Inflammatory macrophage treated with lipopolysaccharide for 4 hours (primary cell): ENCODE measurements around the gene PCDH19.
A peak's percentile ranks its signal among the peaks of the same experiment; 100 is the strongest.
"Not testable (repeated sequence)": the region's sequence is repeated elsewhere in the genome, so short reads cannot be mapped to it uniquely, and the experiment has no call there.

Source experiments
- DNase-seq: peaks from one replicate; pipeline ENCODE4 v3.0.0-alpha.2; 2020

Gene PCDH19, protein sequence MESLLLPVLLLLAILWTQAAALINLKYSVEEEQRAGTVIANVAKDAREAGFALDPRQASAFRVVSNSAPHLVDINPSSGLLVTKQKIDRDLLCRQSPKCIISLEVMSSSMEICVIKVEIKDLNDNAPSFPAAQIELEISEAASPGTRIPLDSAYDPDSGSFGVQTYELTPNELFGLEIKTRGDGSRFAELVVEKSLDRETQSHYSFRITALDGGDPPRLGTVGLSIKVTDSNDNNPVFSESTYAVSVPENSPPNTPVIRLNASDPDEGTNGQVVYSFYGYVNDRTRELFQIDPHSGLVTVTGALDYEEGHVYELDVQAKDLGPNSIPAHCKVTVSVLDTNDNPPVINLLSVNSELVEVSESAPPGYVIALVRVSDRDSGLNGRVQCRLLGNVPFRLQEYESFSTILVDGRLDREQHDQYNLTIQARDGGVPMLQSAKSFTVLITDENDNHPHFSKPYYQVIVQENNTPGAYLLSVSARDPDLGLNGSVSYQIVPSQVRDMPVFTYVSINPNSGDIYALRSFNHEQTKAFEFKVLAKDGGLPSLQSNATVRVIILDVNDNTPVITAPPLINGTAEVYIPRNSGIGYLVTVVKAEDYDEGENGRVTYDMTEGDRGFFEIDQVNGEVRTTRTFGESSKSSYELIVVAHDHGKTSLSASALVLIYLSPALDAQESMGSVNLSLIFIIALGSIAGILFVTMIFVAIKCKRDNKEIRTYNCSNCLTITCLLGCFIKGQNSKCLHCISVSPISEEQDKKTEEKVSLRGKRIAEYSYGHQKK (N-terminal part only)

GRCh38 chrX:100409610-100410590 is at the start of gene PCDH19:
PCDH19 (minus strand) TSS chrX:100410273; CDS start chrX:100408597, 1,676 bp downstream.
- no peak for DNase-seq

- no peak for DNase-seq
Observed at GRCh38 chrX:100449696-100450608, 39.9 kb upstream of the PCDH19 start.

DNA sequence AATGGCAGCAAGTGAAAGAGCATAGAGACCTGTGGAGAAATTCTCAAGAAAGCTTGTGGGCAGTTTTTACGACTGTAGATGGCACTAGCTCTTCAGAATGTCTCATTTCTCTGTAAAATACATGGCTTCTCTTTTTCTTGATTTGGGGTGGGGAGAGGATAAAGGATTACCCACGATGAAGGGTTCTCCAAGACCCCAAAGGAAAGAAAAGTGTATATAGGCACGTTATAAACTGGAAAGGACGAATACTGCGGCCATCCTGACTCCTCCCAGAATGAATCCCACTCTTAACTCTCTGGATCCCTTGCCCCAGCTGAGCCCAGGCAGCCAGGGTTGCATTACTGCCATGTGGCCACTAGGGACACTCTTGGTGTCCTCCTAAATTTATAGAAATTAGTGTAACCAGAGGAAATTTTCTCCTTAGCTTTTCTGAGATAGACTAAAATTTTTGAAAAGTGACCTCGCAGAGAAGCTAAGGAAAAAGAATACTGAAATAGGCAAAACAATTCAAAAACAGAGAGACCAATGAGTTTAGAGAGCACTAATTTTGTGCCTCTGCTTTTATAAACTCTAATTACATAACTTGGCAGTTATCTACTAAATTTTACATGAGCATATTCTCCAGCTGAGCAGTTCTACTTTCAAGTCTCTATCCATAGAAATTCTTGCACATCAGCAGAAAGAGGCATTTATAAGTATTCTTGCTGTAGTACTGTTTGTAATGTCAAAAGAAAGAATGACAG is 37.8 kb upstream of the PCDH19 start:
- peak; percentile 0 for DNase-seq

- no peak for DNase-seq
Observed at GRCh38 chrX:100445593-100445992, 35.5 kb upstream of the PCDH19 start.

DNA sequence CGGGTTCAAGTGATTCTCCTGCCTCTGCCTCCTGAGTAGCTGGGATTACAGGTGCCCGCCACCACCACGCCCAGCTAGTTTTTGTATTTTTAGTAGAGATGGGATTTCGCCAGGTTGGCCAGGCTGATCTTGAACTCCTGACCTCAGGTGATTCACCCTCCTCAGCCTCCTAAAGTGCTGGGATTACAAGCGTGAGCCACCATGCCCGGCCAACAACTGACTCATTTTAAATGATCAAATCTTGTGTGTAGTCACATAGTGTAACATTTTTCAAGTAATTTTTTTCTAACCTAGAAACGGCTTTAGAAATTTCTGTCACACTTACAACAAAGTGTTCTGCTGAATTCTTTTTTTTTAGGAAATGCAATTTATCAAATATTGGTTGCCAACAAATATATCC is 31.2 kb upstream of the PCDH19 start:
- DNase-seq: not testable (repeated sequence)

DNA sequence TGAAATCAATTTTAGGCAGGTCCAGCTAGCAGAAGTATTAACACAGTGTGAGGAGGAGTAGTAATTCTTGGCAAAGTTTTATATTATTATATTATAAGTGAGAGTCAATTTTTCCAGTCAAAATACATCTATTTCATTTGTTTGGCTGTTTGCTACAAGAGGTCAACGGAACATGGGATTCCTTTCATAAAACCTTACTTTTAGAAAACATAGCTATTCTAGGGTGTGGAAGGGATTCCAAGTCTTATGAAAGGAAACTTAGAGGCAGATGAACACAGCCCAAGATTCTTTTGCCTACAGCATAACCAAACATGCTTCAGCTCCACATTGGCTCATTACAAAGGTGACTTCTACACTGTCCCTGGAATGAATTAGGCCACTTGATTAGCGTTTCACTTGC is 29.9 kb upstream of the PCDH19 start:
- DNase-seq: no peak

DNA sequence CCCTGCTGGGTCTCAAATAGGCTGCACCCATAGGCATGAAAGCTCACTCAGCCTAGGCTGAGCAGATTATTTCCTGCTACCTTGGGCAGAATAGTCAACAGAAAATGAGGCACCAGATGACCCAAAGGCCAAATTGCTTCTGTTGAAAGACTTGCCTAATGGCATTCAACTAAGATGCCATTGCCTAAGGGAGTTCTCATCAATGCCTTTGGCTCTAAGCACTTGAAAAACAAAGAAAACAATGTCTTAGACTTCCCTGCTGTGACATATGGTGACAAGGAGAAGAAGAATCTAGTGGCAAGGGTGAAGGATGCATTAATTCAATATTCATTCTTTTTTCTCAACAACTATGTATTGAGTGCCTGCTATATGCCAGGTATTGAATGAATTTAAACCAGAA is 25.7 kb upstream of the PCDH19 start:
- DNase-seq: no peak

- DNase-seq: no peak
Observed at GRCh38 chrX:100424012-100424411, 13.9 kb upstream of the PCDH19 start.

GRCh38 chrX:100418556-100418955 is 8.5 kb upstream of the PCDH19 start:
- no peak for DNase-seq

- no peak for DNase-seq
Observed at GRCh38 chrX:100417681-100418080, 7.6 kb upstream of the PCDH19 start.

GRCh38 chrX:100413229-100413628 is 3.2 kb upstream of the PCDH19 start:
- DNase-seq: peak; percentile 41

DNA sequence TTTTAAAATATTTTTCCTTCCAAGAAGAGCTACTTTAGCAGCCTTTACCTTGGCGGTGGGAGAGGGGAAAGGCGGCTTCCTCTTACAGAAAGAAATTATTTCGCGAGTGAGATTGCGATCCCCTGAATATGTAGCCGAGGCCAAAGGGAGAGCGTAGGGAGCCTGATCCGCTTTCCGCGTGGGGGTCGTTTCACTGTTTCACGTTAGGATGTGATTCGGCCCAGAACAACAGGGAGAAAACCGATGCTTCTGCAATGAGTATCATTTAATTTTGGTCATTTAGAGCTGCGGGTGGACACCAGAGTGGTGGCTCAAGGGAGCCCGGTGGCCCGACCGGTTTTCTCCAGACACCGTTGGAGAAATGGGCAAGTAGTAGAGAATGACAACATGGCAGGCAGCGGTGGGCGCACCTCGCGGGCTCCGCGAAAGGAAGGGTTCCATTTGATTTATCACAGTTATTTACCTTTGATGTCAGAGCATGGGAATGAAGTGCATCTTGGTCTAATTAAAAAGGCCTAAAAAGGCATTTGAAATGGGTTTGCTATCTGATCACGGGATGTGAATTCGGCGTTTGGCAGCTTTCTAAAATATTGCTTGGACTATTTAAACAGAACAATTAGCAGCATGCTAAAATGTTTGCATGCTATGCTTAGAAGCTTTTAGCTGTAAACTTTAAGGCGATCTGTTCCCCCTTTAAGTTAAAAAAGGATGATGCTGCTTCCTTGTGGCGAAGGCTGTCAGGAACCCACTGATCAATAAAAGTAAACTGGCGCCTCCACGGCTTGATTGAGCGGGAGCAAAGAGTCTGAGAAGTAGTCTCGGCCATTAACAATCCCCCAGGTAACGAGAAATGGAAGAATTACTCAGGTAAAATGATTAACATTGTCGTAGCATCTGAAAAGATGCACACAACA is 2.0 kb upstream of the PCDH19 start:
- no peak for DNase-seq

DNA sequence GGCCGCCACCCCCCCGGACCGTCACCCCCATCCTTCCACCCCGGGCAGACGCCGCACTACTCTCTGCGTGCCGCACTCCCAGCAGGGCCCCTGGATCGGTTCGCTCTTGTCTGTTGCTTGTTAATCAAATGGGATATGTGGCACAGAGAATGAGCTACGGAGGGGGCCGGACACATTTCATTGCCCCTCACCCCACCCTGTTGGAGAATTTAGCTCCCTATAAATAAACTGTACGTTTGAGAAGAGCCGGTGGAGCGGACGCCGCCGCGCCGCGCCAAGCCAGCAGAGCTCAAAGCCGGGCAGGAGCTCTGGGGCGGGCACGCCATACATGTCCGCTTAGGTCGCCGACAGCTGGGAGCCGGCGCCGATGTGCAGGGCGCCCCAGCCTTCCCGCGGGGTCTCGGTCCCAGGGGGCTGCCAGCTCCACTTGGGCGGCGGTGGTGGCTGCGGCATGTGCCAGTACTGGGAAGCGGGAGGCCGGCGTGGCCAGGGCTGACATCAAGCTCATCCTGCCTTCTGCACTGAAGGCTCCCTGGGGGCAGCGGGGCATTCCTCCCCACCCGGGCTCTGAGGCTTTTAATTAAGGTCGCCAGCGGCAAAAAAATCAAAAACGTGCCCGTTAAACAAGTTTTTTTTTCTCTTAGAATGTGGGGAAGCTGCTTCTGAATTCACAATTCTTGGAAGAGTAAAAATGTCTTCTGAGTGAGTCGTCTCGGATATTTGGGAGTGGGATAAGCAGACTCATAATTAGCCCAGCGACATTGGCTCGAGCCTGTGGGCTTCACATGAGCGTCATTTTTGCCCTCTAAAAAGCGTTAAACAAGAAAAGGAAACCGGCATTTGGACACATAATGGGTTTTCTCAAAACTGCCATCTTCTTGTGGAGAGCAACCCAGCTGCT is 1.1 kb upstream of the PCDH19 start:
- no peak for DNase-seq

GRCh38 chrX:100408713-100409609 is 1.1 kb downstream of the PCDH19 start:
- DNase-seq: no peak

DNA sequence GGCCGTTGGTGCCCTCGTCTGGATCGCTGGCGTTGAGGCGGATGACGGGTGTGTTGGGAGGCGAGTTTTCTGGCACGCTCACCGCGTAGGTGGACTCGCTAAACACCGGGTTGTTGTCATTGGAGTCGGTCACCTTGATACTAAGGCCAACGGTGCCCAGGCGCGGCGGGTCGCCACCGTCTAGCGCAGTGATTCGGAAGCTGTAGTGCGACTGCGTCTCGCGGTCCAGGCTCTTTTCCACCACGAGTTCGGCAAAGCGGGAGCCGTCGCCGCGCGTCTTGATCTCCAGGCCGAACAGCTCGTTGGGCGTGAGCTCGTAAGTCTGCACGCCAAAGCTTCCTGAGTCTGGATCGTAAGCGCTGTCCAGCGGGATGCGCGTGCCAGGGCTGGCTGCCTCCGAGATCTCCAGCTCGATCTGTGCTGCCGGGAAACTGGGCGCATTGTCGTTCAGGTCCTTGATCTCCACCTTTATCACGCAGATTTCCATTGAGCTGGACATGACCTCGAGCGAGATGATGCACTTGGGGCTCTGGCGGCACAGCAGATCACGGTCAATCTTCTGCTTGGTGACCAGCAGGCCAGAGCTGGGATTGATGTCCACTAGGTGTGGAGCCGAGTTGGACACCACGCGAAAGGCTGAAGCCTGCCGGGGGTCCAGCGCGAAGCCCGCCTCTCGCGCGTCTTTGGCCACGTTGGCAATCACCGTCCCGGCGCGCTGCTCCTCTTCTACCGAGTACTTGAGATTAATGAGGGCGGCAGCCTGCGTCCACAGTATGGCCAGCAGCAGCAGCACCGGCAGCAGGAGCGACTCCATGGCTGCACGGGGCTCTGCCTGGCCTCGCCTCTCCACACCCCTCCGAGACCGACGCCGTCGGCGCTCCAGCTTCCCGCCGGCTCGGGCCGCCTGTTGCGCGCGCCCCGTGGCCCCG is 2.0 kb downstream of the PCDH19 start:
- no peak for DNase-seq

DNA sequence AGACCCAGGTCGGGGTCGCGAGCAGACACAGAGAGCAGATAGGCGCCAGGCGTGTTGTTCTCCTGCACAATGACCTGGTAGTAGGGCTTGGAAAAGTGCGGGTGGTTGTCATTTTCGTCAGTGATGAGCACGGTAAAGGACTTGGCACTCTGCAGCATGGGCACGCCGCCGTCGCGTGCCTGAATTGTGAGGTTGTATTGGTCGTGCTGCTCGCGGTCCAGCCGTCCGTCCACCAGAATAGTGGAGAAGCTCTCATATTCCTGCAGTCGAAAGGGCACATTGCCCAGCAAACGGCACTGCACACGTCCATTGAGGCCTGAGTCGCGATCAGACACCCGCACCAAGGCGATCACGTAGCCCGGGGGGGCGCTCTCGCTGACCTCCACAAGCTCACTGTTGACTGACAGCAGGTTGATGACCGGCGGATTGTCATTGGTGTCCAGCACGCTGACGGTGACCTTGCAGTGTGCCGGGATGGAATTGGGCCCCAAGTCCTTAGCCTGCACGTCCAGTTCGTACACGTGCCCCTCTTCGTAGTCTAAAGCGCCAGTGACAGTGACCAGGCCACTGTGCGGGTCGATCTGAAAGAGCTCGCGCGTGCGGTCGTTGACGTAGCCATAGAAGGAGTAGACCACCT is 2.8 kb downstream of the PCDH19 start:
- no peak for DNase-seq
